Bone marrow (tissue), 2 donors: Measurements from ENCODE around the gene DHX36.

Source experiments
- DNase-seq, 2 donors: peaks; one replicate each; lab custom pipeline; 2025; lab: John Stamatoyannopoulos, UW

The DHX36 gene

GRCh38 chr3:154223519-154223918 lies 100.8 kb downstream of the DHX36 start:
- DNase-seq: no peak
